GM12865 (cell line): ENCODE results near the gene ADH1B.
"Not testable (repeated sequence)": the region's sequence is repeated elsewhere in the genome, so short reads cannot be mapped to it uniquely, and the experiment has no call there.

Experiments
- DNase-seq: peaks from one replicate; pipeline ENCODE4 v3.0.0; 2010; ENCODE audit warnings: low read depth
- H3K4me3 ChIP-seq: 2 replicates; pipeline ENCODE4 v1.5.1; 2011; ENCODE audit warnings: mild to moderate bottlenecking, low read depth, low read length, control low read depth
- CTCF ChIP-seq: IDR thresholded peaks from 2 replicates; pipeline ENCODE4 v1.5.1; 2011; ENCODE audit warnings: low read length, control low read depth, low read depth, inconsistent platforms; ENCODE audit not compliant: insufficient read depth; ENCODE audit errors: missing control alignments

ADH1B gene

GRCh38 chr4:99357948-99358347, 36.7 kb upstream of the ADH1B start:
- no peak for DNase-seq
- H3K4me3 ChIP-seq: no peak overlapping the region
- no peak for TF ChIP-seq CTCF

GRCh38 chr4:99356992-99357391, 35.8 kb upstream of the ADH1B start:
- no peak for TF ChIP-seq CTCF
- H3K4me3 ChIP-seq: no peak overlapping the region
- DNase-seq: peak; percentile 0

- not testable (repeated sequence) for DNase-seq, H3K4me3 ChIP-seq
These were observed 34.9 kb upstream of the ADH1B start for GRCh38 chr4:99356149-99356548.

GRCh38 chr4:99352602-99353537, 31.7 kb upstream of the ADH1B start, which contains the start of gene ADH1C:
Gene ADH1C, minus strand, starts transcription at chr4:99352746. Its CDS starts 71 bp downstream, at chr4:99352675.
- H3K4me3 ChIP-seq: no peak within 1 kb of the TSS
- DNase-seq: no peak
- no peak for TF ChIP-seq CTCF

GRCh38 chr4:99351487-99351886, 30.3 kb upstream of the ADH1B start:
- no peak for TF ChIP-seq CTCF
- no peak for DNase-seq
- no peak overlapping the region for H3K4me3 ChIP-seq

GRCh38 chr4:99349338-99349737, 28.1 kb upstream of the ADH1B start:
- DNase-seq: no peak
- H3K4me3 ChIP-seq: no peak overlapping the region
- no peak for TF ChIP-seq CTCF

- not testable (repeated sequence) for DNase-seq, H3K4me3 ChIP-seq
These were observed 21.4 kb upstream of the ADH1B start for GRCh38 chr4:99342624-99343023.

- DNase-seq: no peak
- no peak for TF ChIP-seq CTCF
- no peak overlapping the region for H3K4me3 ChIP-seq
These were observed 20.2 kb upstream of the ADH1B start for GRCh38 chr4:99341426-99341825.
